NCI-H2196 treated with DMSO at 0.1 percent for 48 hours (cell line): ENCODE measurements around the gene SOCS1.

Experiments used
- DNase-seq: peaks from one replicate; lab custom pipeline; 2025; ENCODE audit not compliant: unreplicated experiment; lab: John Stamatoyannopoulos, UW

SOCS1 gene

GRCh38 chr16:11249233-11250061 lies 6.6 kb downstream of the SOCS1 start:
- no peak for DNase-seq

- no peak for DNase-seq
Measured at GRCh38 chr16:11248133-11248532, 7.9 kb downstream of the SOCS1 start.

GRCh38 chr16:11245988-11246387 lies 10.0 kb downstream of the SOCS1 start:
- DNase-seq = no peak

GRCh38 chr16:11245222-11245737 lies 10.7 kb downstream of the SOCS1 start:
- no peak for DNase-seq

GRCh38 chr16:11242658-11243057 lies 13.3 kb downstream of the SOCS1 start:
- no peak for DNase-seq

GRCh38 chr16:11241480-11242204 lies 14.4 kb downstream of the SOCS1 start:
- DNase-seq = no peak

- DNase-seq = peak; percentile 41
Measured at GRCh38 chr16:11240636-11241473, 15.1 kb downstream of the SOCS1 start.

GRCh38 chr16:11239644-11240632 lies 16.1 kb downstream of the SOCS1 start:
- DNase-seq = no peak

GRCh38 chr16:11238272-11239202 lies 17.5 kb downstream of the SOCS1 start:
- DNase-seq = no peak

GRCh38 chr16:11236461-11237254 lies 19.3 kb downstream of the SOCS1 start:
- no peak for DNase-seq

GRCh38 chr16:11235703-11235991 lies 20.4 kb downstream of the SOCS1 start:
- no peak for DNase-seq

- DNase-seq = no peak
Measured at GRCh38 chr16:11234884-11235702, 20.9 kb downstream of the SOCS1 start.

- DNase-seq = no peak
Measured at GRCh38 chr16:11233727-11234376, 22.2 kb downstream of the SOCS1 start.

GRCh38 chr16:11232852-11233726 lies 22.9 kb downstream of the SOCS1 start:
- no peak for DNase-seq

- no peak for DNase-seq
Measured at GRCh38 chr16:11232302-11232851, 23.6 kb downstream of the SOCS1 start.
